ENCODE data around the gene ZNF521.

ZNF521 gene

DNA sequence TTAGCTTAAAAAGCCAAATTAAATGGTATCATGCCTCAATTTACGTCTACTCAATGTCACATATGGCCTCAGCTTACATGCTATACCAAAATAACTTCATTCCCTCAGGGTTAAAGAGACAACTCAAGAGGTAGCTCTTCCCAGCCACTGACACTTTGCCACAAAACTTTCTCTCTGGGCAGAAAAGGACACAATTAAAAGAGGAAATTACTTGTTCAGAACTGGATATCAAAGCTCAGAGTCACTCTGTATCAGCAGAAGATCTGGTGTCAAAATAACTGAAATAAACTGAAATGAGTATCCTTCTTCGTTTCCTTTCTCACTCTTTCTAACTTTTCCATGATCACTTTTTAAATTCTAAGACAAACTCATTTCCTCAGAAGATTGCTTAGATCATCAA lies 108.7 kb downstream of the ZNF521 start:
- no peak overlapping the region for H3K4me3 ChIP-seq (ENCODE audit: low read depth, low read length)

DNA sequence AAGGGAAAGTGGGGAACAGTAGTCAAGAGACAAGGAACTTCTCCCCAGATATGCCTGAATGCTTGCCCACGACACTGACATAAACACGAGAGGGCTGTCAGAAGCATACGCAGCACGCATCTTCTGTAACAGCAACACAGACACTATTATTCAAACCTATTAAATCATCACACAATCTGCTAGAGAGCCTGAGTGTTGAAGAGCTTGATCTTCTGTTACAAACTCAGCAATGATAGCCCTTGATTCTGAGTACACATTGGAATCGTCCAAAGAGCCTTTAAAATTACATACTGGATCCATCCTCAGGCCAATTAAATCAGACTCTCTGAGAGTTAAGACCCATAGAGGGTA lies 111.6 kb downstream of the ZNF521 start:
- TF ChIP-seq, protein P1, sequence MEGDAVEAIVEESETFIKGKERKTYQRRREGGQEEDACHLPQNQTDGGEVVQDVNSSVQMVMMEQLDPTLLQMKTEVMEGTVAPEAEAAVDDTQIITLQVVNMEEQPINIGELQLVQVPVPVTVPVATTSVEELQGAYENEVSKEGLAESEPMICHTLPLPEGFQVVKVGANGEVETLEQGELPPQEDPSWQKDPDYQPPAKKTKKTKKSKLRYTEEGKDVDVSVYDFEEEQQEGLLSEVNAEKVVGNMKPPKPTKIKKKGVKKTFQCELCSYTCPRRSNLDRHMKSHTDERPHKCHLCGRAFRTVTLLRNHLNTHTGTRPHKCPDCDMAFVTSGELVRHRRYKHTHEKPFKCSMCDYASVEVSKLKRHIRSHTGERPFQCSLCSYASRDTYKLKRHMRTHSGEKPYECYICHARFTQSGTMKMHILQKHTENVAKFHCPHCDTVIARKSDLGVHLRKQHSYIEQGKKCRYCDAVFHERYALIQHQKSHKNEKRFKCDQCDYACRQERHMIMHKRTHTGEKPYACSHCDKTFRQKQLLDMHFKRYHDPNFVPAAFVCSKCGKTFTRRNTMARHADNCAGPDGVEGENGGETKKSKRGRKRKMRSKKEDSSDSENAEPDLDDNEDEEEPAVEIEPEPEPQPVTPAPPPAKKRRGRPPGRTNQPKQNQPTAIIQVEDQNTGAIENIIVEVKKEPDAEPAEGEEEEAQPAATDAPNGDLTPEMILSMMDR (IDR thresholded peaks at IDR 0.05; ENCODE audit: low read depth, low read length), result no peak
- no peak overlapping the region for H3K4me3 ChIP-seq (ENCODE audit: low read depth, low read length)

More for the DNA sequence above, 108.7 kb downstream of the ZNF521 start:
- TF ChIP-seq, protein P1 (IDR thresholded peaks at IDR 0.05; ENCODE audit: low read depth, low read length), result no peak

DNA sequence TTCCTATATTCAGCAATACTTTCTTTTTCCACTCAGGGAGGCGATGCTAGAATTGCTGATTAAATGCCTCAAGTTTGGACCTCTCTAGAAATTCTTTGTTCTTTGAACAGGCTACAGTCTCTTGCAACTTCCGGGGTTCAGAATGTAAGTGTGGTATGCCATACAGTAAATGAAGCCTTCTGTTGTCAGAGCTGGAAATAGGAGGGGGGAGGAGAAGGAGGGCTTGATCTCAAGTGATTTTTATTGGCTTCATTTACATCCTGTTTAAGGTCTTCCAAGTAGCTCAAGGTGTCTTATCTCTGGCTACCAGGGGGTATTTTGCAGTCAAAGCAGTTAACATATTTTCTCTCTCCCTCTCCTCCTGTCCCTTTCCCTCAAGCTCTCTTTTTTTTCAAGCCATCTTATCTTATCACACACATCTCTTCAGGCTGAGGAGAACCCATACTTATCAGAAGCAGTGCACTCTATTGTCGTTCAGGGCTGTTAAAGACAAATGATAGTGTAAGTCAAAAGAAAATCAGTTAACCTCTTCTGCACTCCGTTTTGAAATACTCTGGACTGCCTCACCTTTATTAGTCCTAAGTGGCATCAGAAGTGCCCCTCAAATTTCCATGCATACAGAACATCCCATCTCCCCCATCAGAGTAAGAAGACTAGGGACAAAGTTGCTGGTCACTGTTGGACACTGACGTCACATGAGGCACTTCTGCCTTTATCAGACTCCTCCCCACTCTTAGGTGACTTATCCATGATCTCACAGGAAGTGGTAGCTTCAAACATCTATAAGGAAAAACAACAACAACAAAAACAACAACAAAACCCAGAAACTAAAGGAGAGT lies 112.2 kb downstream of the ZNF521 start:
- TF ChIP-seq, protein P1 (IDR thresholded peaks at IDR 0.05; ENCODE audit: low read depth, low read length), result no peak
- no peak overlapping the region for H3K4me3 ChIP-seq (ENCODE audit: low read depth, low read length)

DNA sequence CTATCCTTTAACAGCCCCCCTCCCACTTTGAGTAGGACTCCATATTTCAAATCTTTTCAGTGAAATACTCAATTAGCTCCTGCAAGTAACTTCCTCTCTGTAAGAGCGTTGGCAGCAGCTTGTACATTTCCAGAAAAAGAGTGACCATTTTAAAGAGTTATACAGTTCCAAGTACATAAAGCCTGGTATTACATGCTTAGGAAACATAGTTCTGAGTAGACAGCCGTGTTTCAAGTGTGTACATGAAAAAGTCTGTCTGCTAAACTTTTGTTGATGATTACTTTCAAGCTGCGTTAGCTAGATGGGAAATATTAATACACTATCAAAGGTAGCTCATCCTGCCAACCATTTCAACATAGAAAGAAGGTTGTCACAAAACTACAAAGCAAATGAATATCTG lies 112.8 kb downstream of the ZNF521 start:
- TF ChIP-seq, protein P1 (IDR thresholded peaks at IDR 0.05; ENCODE audit: low read depth, low read length), result no peak

DNA sequence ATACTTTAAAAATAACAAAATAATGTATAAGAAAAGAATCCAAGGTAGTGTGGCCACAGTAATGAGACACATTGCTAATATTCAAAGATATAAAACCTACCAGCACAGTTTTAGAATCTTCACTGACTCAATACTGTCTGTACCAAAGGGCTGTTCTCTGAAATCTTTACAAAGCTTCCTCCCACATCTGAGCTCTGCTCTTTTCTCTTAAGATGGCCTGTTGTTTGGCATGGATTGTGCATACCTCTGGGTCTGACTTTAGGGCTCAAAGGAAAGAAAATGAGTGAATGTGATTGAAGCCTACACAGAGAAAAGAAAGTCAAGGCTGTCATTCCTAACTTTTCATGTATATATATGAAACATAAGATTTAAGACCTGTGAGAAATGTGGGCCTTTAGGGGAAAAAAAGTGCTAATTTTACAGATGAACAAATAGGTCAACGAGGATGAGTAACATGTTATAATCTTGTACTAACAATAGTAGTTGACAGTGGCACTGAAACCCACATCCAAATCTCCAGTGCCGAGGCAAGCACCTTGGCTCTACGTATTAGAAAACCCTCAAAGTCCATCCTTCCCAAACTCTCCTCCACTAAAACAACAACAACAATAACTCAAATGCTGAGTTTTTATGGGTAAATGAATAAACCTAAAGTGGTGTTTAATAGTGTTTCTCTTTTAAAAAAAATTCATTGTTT lies 114.2 kb downstream of the ZNF521 start:
- no peak overlapping the region for H3K4me3 ChIP-seq (ENCODE audit: low read depth, low read length)
- TF ChIP-seq, protein P1 (IDR thresholded peaks at IDR 0.05; ENCODE audit: low read depth, low read length), result no peak

More for the DNA sequence above, 112.8 kb downstream of the ZNF521 start:
- no peak overlapping the region for H3K4me3 ChIP-seq (ENCODE audit: low read depth, low read length)

DNA sequence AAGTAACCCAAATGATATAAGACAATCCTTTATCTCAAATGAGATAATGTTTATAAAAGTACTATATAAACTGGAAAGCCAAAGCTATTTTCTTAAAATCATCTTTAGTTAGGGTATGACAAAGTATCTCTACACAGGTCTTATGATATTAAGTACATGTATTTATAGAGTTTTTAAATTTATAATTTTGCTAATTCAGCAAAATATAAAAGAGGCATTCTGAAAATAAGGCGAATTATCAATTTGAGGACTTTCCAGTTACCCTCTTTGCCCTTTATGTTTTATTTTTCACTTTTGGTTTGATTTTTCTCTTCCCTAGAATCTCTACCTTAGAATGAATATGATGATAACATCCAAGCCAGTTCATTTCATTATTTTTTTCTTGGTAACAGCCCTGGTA lies 115.2 kb downstream of the ZNF521 start:
- TF ChIP-seq, protein P1 (IDR thresholded peaks at IDR 0.05; ENCODE audit: low read depth, low read length), result no peak
- H3K4me3 ChIP-seq (ENCODE audit: low read depth, low read length), result no peak overlapping the region
